Uterus (tissue), 4 donors: Measurements from ENCODE around the gene CYP3A5. TPM values are rescaled to one million over a fixed set of nuclear protein-coding genes. Genes with fewer than 3 reads are reported as not detected.

ENCODE experiments used
- DNase-seq, 2 donors: peaks; one replicate each; pipeline ENCODE4 v3.0.0-alpha.2; 2019 to 2020
- H3K27ac ChIP-seq, 2 donors: fragments of 200-600 bp; sonication (generic); 1 replicate in 1 of 2; 2 replicates in 1 of 2; pipeline ENCODE4 v1.5.1; 2016 to 2018
- H3K27me3 ChIP-seq, 2 donors: fragments of 200-600 bp; sonication (generic); one replicate each; pipeline ENCODE4 v1.5.1; 2018 to 2019; ENCODE audit warnings: control low read depth in 1 of 2
- H3K36me3 ChIP-seq, 2 donors: fragments of 200-600 bp; sonication (generic); one replicate each; pipeline ENCODE4 v1.5.1; 2019; ENCODE audit warnings: control low read depth in 1 of 2
- H3K4me1 ChIP-seq, 2 donors: fragments of 200-600 bp; sonication (generic); one replicate each; pipeline ENCODE4 v1.5.1; 2018 to 2019; ENCODE audit warnings: control low read depth in 1 of 2
- H3K4me3 ChIP-seq, 2 donors: fragments of 200-600 bp; sonication (generic); 1 replicate in 1 of 2; 2 replicates in 1 of 2; pipeline ENCODE4 v1.5.1; 2018 to 2019; ENCODE audit warnings: mild to moderate bottlenecking in 1 of 2
- H3K9me3 ChIP-seq, 2 donors: fragments of 200-600 bp; sonication (generic); one replicate each; pipeline ENCODE4 v1.5.1; 2019; ENCODE audit warnings: control low read depth in 1 of 2
- POLR2A ChIP-seq, 2 donors: fragments of 450-650 bp; IDR thresholded peaks; one replicate each; pipeline ENCODE4 v1.6.1; 2016; ENCODE audit warnings: antibody characterized with exemption in 2 of 2, mild to moderate bottlenecking in 1 of 2, moderate library complexity in 1 of 2
- intact Hi-C: fragments of 100-400 bp; cut with DNase I; formaldehyde crosslinking; loops from one replicate; pipeline ENCODE4 v1.15.1; 2023; ENCODE audit warnings: low total_unique reads
- total RNA-seq, 4 donors: library from RNA; depleted of rRNA in 3 of 4; stranded (reverse); fragments of >200 nt in 3 of 4; gene quantifications; one replicate each; pipeline versions ENCODE4 v1.1.0 to v1.2.4, GENCODE V29; 2014 to 2023
- TF ChIP-seq, protein P1 (sequence below), 4 experiments: fragments of 200-600 bp in 2 of 4; fragments of 450-650 bp in 2 of 4; sonication (generic) in 2 of 4; IDR thresholded peaks; one replicate each; pipeline ENCODE4 v1.5.1; 2016 to 2019; ENCODE audit warnings: antibody characterized with exemption in 4 of 4, mild to moderate bottlenecking in 2 of 4, moderate library complexity in 1 of 4
- donor health status: DM: yes; HTN: yes; CAD: no.

Gene CYP3A5
- total RNA-seq, 4 donors from 2014 or later: 0.51 to 17.3 (median 4.4) TPM; not detected in 1

DNA sequence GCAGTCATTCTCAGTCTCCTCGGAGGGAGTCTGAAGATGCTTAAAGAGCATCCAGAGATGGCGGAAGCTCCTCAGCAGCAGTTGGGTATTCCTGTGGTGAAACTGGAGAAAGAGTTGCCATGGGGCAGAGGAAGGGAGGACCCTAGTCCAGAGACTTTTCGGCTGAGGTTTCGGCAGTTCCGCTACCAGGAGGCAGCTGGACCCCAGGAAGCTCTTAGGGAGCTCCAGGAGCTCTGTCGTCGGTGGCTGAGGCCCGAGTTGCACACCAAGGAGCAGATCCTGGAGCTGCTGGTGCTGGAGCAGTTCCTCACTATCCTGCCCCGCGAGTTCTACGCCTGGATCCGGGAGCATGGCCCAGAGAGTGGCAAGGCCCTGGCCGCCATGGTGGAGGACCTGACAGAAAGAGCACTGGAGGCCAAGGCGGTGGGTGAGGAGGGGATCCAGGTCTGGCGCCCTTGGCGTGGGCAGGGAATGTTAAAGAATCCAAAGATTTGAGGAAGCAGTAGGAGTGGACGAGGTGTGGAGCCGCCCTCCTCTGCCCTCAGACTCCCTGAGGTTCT is 60.1 kb downstream of the CYP3A5 start:
- no peak overlapping the region for H3K27ac ChIP-seq
- TF ChIP-seq, protein P1, sequence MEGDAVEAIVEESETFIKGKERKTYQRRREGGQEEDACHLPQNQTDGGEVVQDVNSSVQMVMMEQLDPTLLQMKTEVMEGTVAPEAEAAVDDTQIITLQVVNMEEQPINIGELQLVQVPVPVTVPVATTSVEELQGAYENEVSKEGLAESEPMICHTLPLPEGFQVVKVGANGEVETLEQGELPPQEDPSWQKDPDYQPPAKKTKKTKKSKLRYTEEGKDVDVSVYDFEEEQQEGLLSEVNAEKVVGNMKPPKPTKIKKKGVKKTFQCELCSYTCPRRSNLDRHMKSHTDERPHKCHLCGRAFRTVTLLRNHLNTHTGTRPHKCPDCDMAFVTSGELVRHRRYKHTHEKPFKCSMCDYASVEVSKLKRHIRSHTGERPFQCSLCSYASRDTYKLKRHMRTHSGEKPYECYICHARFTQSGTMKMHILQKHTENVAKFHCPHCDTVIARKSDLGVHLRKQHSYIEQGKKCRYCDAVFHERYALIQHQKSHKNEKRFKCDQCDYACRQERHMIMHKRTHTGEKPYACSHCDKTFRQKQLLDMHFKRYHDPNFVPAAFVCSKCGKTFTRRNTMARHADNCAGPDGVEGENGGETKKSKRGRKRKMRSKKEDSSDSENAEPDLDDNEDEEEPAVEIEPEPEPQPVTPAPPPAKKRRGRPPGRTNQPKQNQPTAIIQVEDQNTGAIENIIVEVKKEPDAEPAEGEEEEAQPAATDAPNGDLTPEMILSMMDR (IDR thresholded peaks at IDR 0.05): no peak
- TF ChIP-seq POLR2A (IDR thresholded peaks at IDR 0.05): no peak
- H3K4me3 ChIP-seq: no peak overlapping the region
- H3K36me3 ChIP-seq: no peaks in the 10 kb centered on the region
- DNase-seq: no peak
- intact Hi-C loops: no loop called here
- peaks cover 5 to 8% of the 10 kb centered on the region in 2 donors for H3K4me1 ChIP-seq
- H3K9me3 ChIP-seq: no peaks in the 10 kb centered on the region
- no peaks in the 10 kb centered on the region for H3K27me3 ChIP-seq

DNA sequence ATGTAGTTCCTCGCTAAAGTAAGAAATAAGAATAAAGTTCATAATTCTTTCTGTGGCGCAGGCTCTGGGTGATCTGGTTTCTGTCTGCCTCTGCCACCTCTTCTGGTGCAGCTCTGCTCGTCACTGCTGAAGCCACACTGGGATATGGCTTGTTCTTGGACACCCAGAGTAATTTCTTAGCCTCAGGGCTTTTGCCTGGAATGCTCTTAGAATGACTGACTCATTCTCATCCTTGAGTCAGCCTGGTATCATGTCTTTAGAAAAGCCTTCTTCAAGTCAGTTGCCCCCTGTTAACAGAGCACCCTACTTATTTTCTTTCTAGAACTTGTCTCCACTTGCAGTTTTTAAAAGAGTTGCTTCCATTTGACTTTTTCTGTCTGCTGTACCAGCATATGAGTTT is 61.1 kb downstream of the CYP3A5 start:
- H3K36me3 ChIP-seq: no peaks in the 10 kb centered on the region
- intact Hi-C loops: no loop called here
- no peak for DNase-seq
- H3K4me1 ChIP-seq: peaks cover 5 to 8% of the 10 kb centered on the region in 2 donors
- no peak overlapping the region for H3K27ac ChIP-seq
- no peaks in the 10 kb centered on the region for H3K9me3 ChIP-seq
- no peak overlapping the region for H3K4me3 ChIP-seq
- TF ChIP-seq, protein P1 (IDR thresholded peaks at IDR 0.05): no peak
- no peak for TF ChIP-seq POLR2A (IDR thresholded peaks at IDR 0.05)
- no peaks in the 10 kb centered on the region for H3K27me3 ChIP-seq

DNA sequence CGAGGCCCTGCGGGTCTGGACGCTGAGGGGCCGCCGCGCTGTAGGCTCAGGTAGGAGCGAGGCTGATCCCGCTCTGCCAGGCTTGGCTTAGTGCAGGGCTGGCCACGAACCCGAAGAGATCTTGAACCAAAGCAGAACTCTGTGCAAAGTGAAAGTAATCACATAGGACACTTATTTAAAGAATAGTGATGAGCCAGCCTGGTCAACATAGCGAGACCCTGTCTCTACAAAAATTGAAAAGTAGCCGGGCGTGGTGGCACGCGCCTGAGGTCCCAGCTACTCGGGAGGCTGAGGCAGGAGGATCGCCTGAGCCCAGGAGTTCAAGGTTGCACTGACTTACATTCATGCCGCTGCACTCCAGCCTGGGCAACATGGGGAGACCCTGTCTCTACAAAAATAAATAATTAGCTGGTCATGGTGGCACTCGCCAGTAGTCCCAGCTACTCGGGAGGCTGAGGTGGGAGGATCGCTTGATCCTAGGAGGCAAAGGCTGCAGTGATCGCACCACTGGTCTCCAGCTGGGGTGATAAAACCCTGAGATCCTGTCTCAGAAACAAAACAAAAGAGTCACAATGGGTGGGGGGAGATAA is 62.5 kb downstream of the CYP3A5 start:
- DNase-seq: no peak
- H3K4me1 ChIP-seq: peaks cover 5 to 8% of the 10 kb centered on the region in 2 donors
- no peak for TF ChIP-seq POLR2A (IDR thresholded peaks at IDR 0.05)
- TF ChIP-seq, protein P1 (IDR thresholded peaks at IDR 0.05): no peak
- peak overlapping the region; percentile 71 to 89 for H3K4me3 ChIP-seq
- H3K9me3 ChIP-seq: no peaks in the 10 kb centered on the region
- peak overlapping the region; percentile 76 to 85 for H3K27ac ChIP-seq
- intact Hi-C loops: no loop called here
- H3K27me3 ChIP-seq: no peaks in the 10 kb centered on the region
- H3K36me3 ChIP-seq: no peaks in the 10 kb centered on the region

DNA sequence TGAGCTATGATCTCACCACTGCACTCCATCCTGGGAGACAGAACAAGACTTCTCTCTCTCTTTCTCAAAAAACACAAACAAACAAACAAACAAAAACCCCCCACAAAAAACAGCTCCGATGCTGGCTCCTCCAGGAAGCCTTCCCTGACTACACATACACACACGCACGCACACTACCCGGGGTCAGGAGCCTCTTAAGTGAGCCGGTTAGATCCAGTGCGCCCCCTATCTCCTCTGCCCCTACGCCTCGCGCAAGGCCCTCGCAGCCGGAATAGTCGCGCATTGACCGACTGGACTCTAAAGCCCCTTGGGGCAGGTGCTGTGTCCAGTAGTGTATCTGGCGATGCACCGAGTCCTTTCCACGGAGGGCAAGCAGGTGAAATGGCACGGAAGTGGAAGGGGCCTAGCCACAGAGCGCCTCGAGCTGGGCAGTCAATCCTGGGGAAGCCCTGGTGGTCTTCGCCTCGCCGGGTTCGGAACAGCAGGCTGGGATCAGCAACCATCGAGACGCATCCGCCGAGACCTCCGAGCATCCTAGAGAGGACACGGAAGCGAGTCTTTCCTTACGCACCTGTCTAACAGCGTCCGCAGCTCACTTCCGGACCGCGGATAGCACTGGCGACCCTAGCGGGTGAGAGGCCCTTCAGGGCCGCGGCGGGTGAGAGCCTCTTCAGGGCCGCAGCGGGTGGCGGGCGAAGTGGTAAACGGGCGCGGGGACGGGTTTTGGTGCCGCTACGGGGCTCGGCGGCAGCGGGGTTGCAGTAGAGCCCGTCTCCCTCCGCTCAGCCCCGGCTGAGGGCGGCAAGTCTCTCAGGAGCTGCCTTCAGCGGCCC is 63.2 kb downstream of the CYP3A5 start, which contains the start of gene ZSCAN25:
TSS of gene ZSCAN25 (plus strand) at position 588 of the 833 bp plus-strand sequence. CDS start 2,661 bp downstream, outside the sequence.
- Histone ChIP-seq H3K9me3 (no peaks in the 10 kb centered on the region), H3K27ac (peak within 1 kb of the TSS; percentile 76 to 85), H3K27me3 (no peaks in the 10 kb centered on the region), H3K36me3 (no peaks in the 10 kb centered on the region), H3K4me3 (peak within 1 kb of the TSS; percentile 71 to 89), H3K4me1 (peaks cover 5 to 8% of the 10 kb centered on the region in 2 donors)
- intact Hi-C loops: no loop called here
- TF ChIP-seq, protein P1 (IDR thresholded peaks at IDR 0.05): peak in 3 of 4 experiments; percentile 7 to 26 (median 10)
- peak in 1 of 2 donors; percentile 54 for TF ChIP-seq POLR2A (IDR thresholded peaks at IDR 0.05)
- peak; percentile 87 to 88 for DNase-seq

DNA sequence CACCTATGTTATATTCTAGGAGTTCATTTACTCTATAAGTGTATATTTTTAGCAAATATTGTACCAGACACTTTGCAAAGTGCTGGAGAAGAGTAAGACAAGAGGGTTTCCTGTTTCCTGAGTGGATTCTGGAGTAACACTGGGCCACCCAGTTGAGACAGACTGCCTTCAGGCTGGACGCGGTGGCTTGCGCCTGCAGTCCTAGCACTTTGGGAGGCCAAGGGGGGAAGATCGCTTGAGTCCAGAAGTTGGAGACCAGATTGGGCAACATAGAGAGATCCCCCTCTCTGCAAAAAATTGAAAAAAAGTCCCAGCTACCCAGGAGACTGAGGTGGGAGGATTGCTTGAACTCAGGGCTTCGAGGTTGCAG is 63.8 kb downstream of the CYP3A5 start:
- intact Hi-C loops: no loop called here
- no peaks in the 10 kb centered on the region for H3K27me3 ChIP-seq
- peaks cover 5 to 8% of the 10 kb centered on the region in 2 donors for H3K4me1 ChIP-seq
- H3K4me3 ChIP-seq: peak overlapping the region; percentile 71 to 89
- peak overlapping the region in 1 of 2 donors; percentile 85 for H3K27ac ChIP-seq
- DNase-seq: no peak
- H3K36me3 ChIP-seq: no peaks in the 10 kb centered on the region
- TF ChIP-seq, protein P1 (IDR thresholded peaks at IDR 0.05): no peak
- TF ChIP-seq POLR2A (IDR thresholded peaks at IDR 0.05): no peak
- H3K9me3 ChIP-seq: no peaks in the 10 kb centered on the region
